GM21447 (cell line): ENCODE measurements around the gene IL3.

Experiments
- ATAC-seq: cut with Tn5 transposase; IDR thresholded peaks from one replicate; pipeline ENCODE4 v1.9.1; 2021; ENCODE audit not compliant: unreplicated experiment

Gene IL3

DNA sequence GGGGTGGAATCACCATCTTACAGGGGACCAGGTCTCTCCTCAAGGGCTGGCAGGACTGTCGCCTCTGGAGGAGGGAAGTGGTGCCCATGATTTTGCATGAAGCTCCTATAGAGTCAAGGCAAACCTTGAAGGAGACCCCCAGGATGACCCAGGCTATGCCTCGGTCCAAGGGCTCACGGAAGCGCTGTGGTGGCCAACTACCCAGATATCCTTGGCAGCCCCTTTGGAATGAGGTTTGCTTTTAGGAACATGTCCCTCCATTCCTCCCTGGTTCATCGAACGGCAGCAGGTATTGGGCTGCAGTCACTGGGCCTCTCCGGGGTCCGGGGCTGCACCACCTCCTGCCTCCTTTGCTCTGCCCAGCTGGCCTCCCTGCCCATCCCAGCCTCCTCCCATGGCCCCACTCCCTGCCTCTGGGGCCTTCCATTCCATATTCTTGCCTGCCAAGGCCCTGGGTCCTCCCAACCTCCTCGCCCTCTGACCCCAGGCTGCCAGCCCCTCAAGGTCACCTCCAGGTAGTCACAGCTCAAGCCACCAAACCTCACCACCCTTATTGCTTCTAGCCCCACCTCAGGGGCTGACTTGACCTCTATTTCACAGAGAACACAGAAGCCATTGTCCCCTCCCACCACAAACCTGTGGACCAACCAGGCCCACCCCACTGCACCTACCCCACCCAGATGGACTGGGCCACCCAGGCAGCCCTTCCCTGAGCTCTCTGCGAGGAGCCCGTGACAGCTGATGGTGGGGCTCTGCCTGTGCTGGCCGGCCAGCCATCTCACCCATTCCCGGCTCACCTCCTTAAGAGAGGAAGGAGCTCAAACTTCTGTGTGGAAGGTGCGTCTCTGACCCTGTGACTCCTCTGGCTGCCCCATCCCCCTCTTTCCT, 3.6 kb upstream of the IL3 start:
- no peak for ATAC-seq

DNA sequence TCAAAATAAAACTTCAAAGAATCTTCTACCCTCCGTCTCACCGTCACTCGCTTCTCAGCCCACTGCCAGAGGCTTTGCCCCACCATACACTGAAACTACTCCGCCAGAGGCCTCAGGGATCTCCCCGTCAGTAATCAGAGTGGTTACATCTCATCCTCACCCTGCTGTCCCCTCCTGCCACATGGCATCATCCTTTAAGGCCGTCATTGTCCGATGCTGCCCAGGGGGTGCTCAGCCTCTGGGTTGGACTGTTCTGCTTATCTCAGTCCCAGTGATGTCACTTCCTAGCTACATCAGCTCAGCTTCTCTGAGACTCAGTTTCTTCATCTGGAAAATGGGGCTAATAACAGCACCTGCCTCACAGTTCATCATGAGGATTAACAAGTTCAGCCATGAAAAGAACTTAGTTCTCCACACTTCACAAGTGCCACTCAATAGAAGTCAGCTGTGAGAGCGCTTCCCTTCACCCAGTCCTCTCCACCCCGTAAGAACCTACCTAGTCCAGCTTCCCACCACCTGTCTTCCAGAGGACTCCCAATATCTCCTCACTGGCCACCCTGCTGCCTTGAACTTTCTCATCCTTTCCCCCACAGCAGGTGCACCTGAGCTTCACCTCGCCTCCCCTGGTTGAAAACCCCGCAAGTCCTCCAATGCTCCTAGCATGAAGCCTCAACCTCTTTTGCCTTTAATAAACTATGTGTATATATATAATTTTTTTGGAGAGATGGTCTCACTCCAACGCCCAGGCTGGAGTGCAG, 2.8 kb upstream of the IL3 start:
- no peak for ATAC-seq

DNA sequence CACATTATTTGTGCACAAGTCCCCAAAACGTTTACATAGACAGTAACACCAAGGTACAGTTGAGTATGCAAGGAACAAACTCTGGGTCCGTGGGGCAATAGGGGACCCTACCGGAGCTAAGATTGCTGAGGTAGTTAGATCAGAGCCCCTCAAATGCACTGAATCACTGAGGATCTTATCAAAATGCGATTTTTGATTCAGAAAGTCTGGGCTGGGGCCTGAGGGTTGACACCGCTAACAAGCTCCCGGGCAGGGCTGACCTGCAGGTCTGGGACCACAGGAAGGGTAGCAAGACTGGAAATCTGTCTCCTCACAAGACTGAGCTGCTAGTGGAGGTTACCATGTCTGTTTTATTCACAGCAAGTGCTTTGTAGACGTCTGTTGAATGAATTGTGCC, 1.8 kb upstream of the IL3 start:
- no peak for ATAC-seq

DNA sequence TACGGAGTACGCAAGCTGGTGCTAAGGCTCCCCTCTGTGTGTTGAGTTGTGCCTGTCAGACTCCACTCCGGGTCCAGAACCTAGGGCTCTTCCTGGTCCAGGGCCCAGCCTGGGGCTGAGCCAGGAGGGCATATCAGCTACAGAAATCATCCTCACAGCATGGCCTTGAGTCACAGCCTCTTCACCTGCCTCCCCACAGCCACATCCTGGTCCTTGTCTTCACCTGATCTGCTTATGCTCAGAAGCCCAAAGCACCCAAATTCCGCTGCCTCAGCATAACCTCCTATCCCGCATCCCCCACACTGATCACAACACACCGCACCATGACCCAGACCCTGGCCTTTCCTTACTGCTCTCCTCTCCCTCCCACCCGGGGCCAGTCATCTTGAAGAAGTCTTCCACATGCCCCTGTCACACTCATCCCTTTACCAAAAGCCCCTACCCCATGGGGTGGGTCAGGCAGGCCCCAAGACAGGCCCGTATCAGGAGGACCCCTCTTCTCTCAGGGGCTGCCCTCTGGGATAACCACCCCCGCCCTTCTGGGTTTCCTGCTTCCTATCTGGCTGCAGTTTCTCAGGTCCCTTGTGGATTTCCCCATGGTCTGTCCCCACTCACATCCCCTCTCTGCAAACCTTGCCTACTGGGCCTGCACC, 1.3 kb upstream of the IL3 start:
- ATAC-seq: no peak

DNA sequence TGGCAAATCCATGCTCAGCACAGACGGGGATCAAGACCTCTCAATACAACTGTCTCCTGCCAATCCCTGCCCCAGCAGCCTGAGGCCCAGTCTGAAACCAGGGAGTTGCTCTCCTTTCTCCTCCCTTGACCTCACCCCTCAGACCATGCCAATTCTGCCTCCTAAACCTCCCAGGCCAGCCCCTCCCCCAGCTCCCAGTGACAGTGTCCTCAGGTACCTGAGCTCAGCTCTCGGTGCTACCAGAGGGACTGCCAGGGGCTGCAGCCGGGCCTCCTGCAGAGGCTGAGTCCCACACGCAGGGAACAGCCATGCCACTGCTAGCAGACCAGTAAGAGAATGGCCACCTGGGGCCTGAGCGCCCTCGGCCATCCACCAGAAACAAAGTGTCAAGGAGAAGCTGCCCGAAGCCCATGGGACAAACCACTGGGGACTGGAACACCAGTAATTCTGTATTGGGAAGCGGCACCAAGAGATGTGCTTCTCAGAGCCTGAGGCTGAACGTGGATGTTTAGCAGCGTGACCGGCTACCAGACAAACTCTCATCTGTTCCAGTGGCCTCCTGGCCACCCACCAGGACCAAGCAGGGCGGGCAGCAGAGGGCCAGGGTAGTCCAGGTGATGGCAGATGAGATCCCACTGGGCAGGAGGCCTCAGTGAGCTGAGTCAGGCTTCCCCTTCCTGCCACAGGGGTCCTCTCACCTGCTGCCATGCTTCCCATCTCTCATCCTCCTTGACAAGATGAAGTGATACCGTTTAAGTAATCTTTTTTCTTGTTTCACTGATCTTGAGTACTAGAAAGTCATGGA, 557 bp upstream of the IL3 start:
- no peak for ATAC-seq

DNA sequence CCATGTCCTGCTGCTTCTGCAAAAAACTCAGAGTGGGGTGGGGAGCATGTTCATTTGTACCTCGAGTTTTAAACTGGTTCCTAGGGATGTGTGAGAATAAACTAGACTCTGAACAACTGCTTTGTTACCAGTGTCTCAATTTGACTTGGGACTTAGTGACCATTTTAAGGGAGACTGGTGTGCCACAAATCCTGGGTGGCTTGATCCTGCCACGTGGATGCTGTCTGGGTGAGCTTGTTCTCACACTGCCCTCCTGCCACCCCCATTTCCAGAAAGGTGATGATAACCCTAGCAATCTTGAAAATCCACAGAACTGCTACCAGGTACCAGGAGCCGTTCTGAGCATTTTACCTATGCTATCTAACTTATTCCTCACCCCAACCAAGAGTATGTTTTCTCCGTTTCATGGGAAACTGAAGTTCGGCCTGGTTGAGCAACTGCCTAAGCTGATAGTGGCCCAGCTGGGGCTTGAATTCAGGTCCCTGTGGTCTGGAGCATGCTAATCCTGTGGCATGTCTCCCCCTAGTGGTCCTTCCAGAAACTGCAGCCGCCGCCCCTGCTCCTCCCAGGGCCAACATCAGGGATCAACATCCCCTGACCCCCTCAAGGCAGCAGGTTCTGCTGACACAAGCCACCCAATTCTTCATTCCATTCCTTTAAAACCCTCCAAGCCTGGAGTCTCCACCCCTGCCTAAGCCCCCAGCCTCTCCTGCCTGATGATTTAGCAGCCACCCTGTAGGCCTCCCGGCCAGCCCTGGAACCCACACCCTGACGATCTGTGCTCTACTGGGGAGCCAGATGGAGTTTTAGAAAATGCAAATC, 2.8 kb downstream of the IL3 start:
- ATAC-seq: peak; percentile 54

DNA sequence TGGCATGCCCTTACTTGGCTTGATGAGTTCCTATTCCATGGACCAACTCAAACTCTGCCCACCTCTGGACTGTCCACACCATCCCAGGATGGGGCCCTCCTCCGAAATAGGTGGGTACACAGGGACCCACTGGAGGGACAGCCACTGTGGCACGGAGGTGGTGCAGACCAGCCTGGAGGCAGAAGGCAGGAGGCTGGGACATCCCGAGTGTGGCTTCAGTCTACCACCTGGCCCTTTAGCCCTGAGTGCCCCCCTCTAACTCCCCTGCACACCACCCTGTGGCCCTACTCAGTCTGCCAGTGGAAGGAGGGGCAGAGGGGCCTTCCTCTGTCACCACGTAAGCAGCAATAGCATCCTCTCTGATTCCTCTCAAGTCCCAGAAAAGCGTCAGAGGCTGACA, 3.7 kb downstream of the IL3 start:
- no peak for ATAC-seq

DNA sequence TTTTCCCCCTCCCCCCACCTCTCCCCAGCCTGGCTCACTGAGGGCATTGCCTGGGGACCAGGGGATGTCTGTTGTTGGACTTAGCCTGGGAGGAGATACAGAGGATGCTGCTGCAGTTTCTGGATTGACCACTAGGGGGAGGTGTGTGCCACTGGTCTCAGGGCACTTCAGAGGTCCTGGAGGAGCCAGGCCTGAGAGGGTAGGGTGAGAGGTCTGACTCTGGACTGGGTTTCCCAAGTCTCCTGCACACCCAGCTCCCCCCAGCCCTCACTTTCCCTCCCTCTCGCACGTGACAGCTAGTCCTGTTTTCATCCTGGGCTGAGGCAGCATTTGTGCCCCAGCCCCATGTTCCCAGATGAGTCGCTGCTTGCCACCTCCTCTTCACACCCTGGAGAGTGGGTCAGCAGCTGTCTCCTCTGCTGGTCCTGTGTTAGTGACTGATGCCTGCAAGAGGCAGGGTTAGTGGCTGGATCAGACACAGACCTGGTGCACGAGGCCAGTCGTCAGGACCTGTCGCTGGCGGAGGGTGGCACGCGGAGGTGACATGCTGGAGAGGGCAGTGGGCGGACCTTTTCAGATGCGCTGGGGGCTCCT, 4.4 kb downstream of the IL3 start:
- ATAC-seq: peak; percentile 75

DNA sequence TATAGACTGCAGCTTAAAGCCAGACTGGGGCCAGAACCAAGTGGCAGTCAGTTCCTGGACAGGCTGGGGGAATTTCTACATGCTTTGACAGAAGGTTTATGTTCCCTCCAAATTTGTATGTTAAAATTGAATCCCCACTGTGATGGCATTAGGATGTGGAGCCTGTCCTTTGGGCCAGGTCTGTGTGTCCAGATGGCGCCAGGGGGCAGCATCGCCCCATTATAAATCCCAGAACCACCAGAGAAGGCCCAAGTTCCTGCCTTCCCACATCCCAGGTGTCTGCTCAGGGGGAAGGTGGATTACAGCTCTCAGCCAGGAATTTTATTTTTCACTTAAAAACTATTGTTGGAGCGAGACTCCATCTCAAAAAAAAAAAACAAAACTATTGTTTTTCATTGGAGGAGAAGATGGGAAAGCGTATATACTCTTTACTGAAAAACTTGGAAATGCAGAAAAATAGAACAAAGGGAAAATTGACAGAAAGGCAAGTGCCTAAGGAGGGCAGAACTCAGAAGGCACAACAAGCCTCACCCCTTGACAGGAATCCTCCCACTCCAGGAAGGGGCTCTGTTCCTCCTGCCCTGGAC, 5.0 kb downstream of the IL3 start:
- ATAC-seq: peak; percentile 48

DNA sequence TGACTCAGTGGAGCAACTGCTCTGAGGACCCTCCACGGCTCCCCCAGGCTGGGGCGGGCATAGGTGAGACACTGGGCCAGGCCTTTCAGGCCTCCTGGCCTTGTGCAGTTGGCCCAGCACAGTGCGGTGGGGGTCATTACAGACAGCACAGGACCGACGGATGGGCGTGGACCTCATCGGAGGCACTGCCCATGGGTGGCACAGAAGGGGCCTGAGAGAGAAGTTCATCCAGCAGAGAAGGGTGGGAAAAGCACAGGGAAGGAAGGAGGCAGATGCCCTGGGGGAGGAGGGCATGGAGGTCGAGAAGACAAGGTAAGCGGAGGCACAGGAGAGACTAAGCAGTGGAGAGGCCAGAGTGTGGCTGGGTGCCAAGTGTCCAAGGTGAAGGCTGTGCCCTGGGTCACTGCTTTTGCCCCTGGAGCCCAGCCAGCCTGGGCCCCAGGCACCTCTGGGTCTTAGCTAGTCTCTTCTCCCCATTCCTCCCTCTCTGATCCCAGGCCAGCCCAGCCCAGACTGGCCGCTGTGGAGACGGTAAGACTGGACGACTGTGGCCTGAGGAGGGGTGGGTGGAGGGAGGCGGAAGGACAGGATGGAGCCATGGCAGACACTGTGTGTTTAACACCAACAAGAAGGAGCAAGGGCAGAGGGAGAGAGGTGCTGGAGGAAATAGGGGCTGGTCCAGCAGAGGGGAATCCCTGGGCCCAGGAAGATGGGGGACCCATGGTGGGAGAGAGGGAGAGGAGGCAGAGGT, 5.7 kb downstream of the IL3 start:
- ATAC-seq: no peak

DNA sequence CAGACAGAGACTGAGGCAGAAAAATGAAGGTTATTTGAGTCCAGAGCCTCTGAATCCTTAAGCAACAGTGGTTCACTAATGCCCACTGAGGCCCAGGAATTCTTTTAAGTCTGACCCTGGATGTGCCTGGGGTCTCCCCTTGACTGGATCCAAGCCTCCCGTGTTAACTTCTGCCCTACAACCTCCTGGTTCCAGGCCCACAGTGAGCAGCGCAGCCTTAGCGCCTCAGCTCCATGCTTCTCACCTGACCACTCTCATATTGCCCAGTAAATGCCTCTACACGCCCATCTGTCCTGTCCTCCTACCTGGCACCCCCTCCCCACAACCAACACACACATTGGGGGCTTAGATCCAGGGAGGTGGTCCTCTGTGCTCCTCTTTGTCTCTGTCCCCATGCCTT, 6.4 kb downstream of the IL3 start:
- no peak for ATAC-seq

DNA sequence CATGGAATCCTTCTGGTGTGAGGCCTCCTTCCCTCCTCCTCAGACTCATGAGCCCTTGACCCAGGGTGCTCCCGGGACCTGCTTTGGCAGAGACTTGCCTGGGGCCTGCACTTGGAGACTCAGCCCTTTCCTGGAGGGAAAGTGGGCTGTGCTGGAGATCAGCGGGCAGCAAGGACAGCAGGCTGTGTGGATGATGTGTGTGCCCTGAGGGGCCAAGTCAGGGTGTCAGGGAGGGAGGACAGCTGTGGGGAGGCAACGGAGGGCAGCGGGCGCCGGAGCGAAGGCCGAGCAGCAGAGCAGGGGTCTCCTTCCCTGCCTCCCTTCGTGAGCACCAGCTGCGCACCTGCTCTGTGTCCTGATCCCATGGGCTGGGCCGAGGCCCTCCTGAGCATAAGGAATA, 7.0 kb downstream of the IL3 start:
- ATAC-seq: no peak

DNA sequence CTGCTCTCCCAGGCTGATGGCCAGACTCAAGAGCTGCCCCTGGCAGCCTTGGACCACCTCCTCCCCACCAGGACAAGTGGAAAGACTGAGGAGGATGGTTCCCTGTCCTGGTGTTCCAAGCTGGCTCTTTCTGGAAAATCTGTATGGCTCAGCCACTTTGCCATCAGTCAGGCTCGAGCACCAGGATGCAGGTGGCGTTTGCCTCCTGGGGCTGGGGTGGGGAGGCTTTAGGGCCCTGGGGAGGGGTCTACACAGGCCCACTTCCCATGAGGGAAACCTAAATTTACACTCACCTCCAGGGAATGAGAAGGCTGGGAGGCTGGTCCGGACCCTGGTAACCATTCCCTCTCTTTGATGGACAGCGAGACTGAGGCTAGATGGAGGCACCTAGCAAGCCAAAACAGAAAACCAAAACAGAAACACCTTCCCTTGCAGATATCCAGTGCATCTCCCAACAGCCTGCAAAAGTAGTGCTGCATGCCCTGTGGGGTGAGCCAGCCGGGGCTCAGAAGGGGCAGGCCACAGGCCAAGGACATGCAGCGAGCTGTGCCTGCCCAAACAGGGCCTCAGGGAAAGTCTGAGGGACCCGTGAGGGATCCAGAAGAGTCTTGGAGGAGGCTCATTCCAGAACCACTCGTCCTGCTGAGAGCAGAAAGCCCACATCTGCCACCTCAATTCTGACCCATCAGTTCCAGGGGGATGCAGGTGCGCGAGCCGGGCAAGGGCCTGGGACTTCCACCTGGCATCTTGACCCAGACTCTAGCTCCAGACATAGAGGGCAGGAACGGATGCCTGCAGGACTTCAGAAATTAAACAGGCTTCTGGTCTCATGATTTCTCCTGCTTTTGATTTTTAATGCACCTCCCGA, 7.7 kb downstream of the IL3 start:
- ATAC-seq: no peak

DNA sequence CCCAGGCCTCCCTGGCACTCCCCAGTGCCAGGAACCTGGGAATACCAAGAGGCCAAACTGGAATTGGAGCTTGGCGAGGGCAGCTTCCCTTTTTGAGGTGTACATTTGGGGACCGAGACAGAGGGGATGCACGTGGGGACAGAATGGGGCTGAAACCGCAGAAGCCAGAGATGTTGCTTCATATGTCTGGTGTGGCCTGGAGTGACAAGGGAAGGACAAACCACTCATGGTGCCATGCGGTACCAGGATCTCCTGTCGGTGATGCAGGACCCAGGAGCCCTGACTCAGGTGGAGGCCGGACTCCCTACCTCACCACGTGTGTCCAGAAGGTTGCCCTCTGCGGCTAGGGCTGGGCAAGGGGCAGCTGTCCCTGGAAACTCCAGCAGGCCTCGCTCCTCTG, 9.1 kb downstream of the IL3 start:
- no peak for ATAC-seq

DNA sequence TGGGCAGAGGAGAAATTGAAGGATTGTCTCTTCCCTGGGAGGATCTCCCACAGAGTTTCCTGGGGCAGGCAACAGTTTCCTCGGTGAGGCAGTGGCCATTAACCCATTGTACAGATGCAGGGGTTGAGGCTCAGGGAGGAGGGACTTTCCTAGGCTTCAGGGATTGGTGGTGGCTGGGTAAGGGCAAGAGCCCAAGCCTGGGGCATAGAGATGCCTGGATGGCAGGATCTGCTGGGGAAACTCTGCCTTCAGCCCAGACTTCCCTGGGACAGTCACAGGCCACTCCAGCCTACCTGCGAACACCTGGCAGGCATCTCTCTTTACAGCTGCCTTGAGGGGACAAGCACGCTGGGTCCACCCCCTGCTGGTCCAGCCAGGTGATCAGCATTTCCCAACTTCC, 9.5 kb downstream of the IL3 start:
- no peak for ATAC-seq

DNA sequence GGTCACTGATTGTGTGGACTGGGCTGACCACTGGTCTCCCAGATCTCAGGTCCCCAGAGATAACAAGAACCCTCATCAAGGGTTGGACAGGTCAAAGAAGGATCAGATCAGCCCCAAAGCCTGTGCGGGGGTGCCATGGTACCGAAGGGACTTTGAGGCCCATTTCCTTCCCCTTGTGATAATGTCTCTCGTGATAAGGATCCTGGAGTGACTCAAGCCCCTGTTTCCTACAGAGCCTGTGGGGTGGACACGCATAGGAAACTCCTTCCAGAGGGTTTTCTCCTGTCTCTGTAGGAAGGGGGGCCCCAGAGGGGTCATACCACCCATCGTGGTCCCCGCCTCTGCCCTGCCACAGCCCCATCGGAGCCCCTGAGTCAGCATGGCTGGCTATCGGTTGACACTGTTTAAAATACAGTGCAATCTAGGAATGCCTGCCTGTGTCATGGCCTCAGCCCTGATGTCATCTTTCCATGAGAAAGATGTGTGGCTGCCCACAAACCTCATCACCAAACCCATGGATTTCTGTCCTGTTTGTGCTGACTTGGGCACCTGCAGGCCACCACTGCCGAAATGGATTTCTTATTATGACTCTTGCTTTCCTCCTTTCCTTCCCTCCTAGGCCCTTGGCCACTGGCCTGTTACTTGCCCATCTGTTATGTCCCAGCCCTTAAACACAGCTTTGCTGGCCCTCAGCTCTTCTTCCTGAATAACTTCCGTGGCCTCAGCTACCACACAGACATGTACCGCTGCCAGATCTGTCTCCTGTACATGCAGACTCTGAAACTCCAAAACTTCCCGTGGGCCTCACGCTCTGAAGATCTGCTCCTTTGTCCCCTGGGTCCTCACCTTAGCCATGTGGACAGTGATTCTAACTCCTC, 10.2 kb downstream of the IL3 start:
- ATAC-seq: no peak

DNA sequence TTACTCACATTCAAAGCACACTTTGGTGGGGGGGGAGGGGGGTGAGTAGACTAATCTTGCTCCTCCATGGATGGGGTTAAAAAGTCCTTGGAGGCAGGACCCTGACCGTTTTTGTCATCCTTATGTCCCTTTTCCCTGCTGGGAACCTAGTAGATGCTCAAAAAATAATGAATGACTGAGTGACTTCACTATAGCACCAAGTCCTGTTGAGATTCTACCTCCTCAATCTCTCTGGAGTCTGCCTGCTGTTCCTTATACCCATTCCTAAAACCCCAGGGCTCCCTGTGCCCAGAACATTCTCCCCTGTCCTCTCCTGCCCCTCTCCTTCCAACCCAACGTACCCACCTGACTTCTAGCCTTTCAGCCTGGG, 10.9 kb downstream of the IL3 start:
- ATAC-seq: no peak
